H1 (cell line): Measurements from ENCODE around the gene TEAD4. TPM values are rescaled to one million over a fixed set of nuclear protein-coding genes. Genes with fewer than 3 reads are reported as not detected.

ENCODE experiments used
- CTCF ChIA-PET: fragments of 300-600 bp; sonication (Branson Sonifier 250); formaldehyde crosslinking; loops from one replicate; lab custom pipeline; 2021; ENCODE audit not compliant: partially characterized antibody; lab: Charles Lee
- POLR2A ChIA-PET: fragments of 300-600 bp; sonication (Branson Sonifier 250); formaldehyde crosslinking; loops from one replicate; lab custom pipeline; 2021; ENCODE audit warnings: inconsistent platforms; ENCODE audit not compliant: partially characterized antibody; lab: Charles Lee
- DNase-seq, 2 experiments: peaks; one replicate each; pipeline versions ENCODE4 v3.0.0 to v3.0.0-alpha.2; 2010 to 2022; ENCODE audit warnings: low spot score in 2 of 2, low read depth in 1 of 2, mixed read lengths in 1 of 2
- FAIRE-seq: peaks from 2 replicates; lab custom pipeline; 2011; peaks lifted over from hg19 to GRCh38; lab: Jason Lieb, UNC
- H2AFZ ChIP-seq: 2 replicates; pipeline ENCODE4 v1.8.1; 2012; ENCODE audit warnings: low read length, inconsistent platforms
- H2AK5ac ChIP-seq: 2 replicates; pipeline ENCODE4 v1.6.1; 2013; ENCODE audit warnings: low read depth, low read length
- H2BK120ac ChIP-seq: replicated peaks from 2 replicates; pipeline ENCODE3; 2013; ENCODE audit warnings: low read depth, low read length, inconsistent platforms
- H2BK12ac ChIP-seq: 2 replicates; pipeline ENCODE4 v1.6.1; 2013; ENCODE audit warnings: low read depth, low read length
- H2BK15ac ChIP-seq: 2 replicates; pipeline ENCODE4 v1.6.1; 2013; ENCODE audit warnings: low read length
- H2BK20ac ChIP-seq: 2 replicates; pipeline ENCODE4 v1.6.1; 2013; ENCODE audit warnings: low read length
- H2BK5ac ChIP-seq: 2 replicates; pipeline ENCODE4 v1.6.1; 2013; ENCODE audit warnings: low read depth, low read length
- H3K14ac ChIP-seq: 2 replicates; pipeline ENCODE4 v1.6.1; 2013; ENCODE audit warnings: inconsistent platforms; ENCODE audit not compliant: insufficient read length
- H3K18ac ChIP-seq: 2 replicates; pipeline ENCODE4 v1.6.1; 2013; ENCODE audit warnings: low read length; ENCODE audit errors: extremely low read depth
- H3K23ac ChIP-seq: 2 replicates; pipeline ENCODE4 v1.6.1; 2013; ENCODE audit warnings: inconsistent platforms; ENCODE audit not compliant: insufficient read length
- H3K23me2 ChIP-seq: 2 replicates; pipeline ENCODE4 v1.6.1; 2013; ENCODE audit warnings: low read depth, low read length
- H3K27ac ChIP-seq: 2 replicates; pipeline ENCODE4 v1.6.1; 2011; ENCODE audit warnings: low read depth, low read length, inconsistent platforms
- H3K27me3 ChIP-seq, 4 experiments: replicated peaks in 1 of 4; 1 replicate in 1 of 4; 2 replicates in 3 of 4; pipeline versions ENCODE4 v1.6.1 to v1.8.1; 2011 to 2013; ENCODE audit warnings: low read length in 3 of 4, mild to moderate bottlenecking in 3 of 4, inconsistent platforms in 2 of 4, mixed read lengths in 2 of 4, moderate library complexity in 1 of 4; ENCODE audit not compliant: control insufficient read depth in 3 of 4, insufficient read depth in 3 of 4; ENCODE audit errors: extremely low read depth in 1 of 4
- H3K36me3 ChIP-seq, 4 experiments: 2 replicates each; pipeline versions ENCODE4 v1.6.1 to v1.8.1; 2011 to 2013; ENCODE audit warnings: mild to moderate bottlenecking in 4 of 4, low read length in 3 of 4, moderate library complexity in 2 of 4, control low read depth in 1 of 4, inconsistent platforms in 1 of 4; ENCODE audit not compliant: insufficient read depth in 4 of 4, control insufficient read depth in 2 of 4
- H3K4ac ChIP-seq: replicated peaks from 2 replicates; pipeline ENCODE3; 2013; ENCODE audit warnings: low read length, low read depth, mixed read lengths, inconsistent platforms; ENCODE audit not compliant: insufficient read length
- H3K4me1 ChIP-seq, 4 experiments: replicated peaks in 1 of 4; 1 replicate in 1 of 4; 2 replicates in 3 of 4; pipeline versions ENCODE4 v1.6.1 to v1.8.1; 2011 to 2013; ENCODE audit warnings: low read length in 3 of 4, inconsistent platforms in 2 of 4, mixed read lengths in 1 of 4; ENCODE audit not compliant: insufficient read depth in 4 of 4, control insufficient read depth in 3 of 4
- H3K4me2 ChIP-seq, 2 experiments: 2 replicates each; pipeline versions ENCODE4 v1.6.1 to v1.8.1; 2011 to 2013; ENCODE audit warnings: low read depth in 2 of 2, low read length in 2 of 2, control low read depth in 1 of 2, inconsistent platforms in 1 of 2, mild to moderate bottlenecking in 1 of 2; ENCODE audit not compliant: insufficient read depth in 1 of 2
- H3K4me3 ChIP-seq, 4 experiments: fragments of 200-600, 300-600 bp in 1 of 4; sonication (generic), shearing (Covaris generic), sonication (Bioruptor Twin) in 1 of 4; 2 replicates each; pipeline versions ENCODE4 v1.5.1 to v1.8.1; 2011 to 2016; ENCODE audit warnings: low read length in 4 of 4, low read depth in 3 of 4, control low read depth in 2 of 4, inconsistent platforms in 2 of 4, mild to moderate bottlenecking in 2 of 4, mixed read lengths in 1 of 4, moderate library complexity in 1 of 4; ENCODE audit not compliant: insufficient read depth in 2 of 4; ENCODE audit errors: extremely low read depth in 1 of 4
- H3K56ac ChIP-seq: replicated peaks from 2 replicates; pipeline ENCODE3; 2013; ENCODE audit warnings: low read depth, mild to moderate bottlenecking, mixed read lengths, low read length, inconsistent platforms; ENCODE audit not compliant: insufficient read length
- H3K79me1 ChIP-seq: 2 replicates; pipeline ENCODE4 v1.6.1; 2013; ENCODE audit warnings: low read depth, low read length, control low read depth
- H3K79me2 ChIP-seq, 2 experiments: 2 replicates each; pipeline versions ENCODE4 v1.6.1 to v1.8.1; 2012 to 2013; ENCODE audit warnings: low read length in 2 of 2, mild to moderate bottlenecking in 2 of 2, inconsistent platforms in 1 of 2; ENCODE audit not compliant: insufficient read depth in 2 of 2, control insufficient read depth in 1 of 2
- H3K9ac ChIP-seq, 4 experiments: replicated peaks in 1 of 4; 1 replicate in 1 of 4; 2 replicates in 3 of 4; pipeline versions ENCODE4 v1.6.1 to v1.8.1; 2011 to 2013; ENCODE audit warnings: low read depth in 3 of 4, low read length in 3 of 4, control low read depth in 2 of 4, mild to moderate bottlenecking in 2 of 4, moderate library complexity in 2 of 4, inconsistent platforms in 1 of 4; ENCODE audit errors: extremely low read depth in 1 of 4
- H3K9me3 ChIP-seq, 2 experiments: 2 replicates each; pipeline versions ENCODE4 v1.6.1 to v1.8.1; 2012 to 2013; ENCODE audit warnings: mild to moderate bottlenecking in 2 of 2, moderate library complexity in 2 of 2, control low read depth in 1 of 2, inconsistent platforms in 1 of 2, low read depth in 1 of 2, low read length in 1 of 2, mixed read lengths in 1 of 2; ENCODE audit not compliant: insufficient read depth in 2 of 2
- H4K20me1 ChIP-seq, 2 experiments: replicated peaks in 1 of 2; 2 replicates each; pipeline versions ENCODE3 to v1.8.1; 2011 to 2013; ENCODE audit warnings: inconsistent platforms in 2 of 2, low read length in 2 of 2, mild to moderate bottlenecking in 1 of 2; ENCODE audit not compliant: insufficient read depth in 2 of 2, control insufficient read depth in 1 of 2
- H4K5ac ChIP-seq: 2 replicates; pipeline ENCODE4 v1.6.1; 2013; ENCODE audit warnings: low read length, low read depth, mixed read lengths, inconsistent platforms; ENCODE audit not compliant: insufficient read length
- H4K8ac ChIP-seq: 2 replicates; pipeline ENCODE4 v1.8.0; 2013; ENCODE audit warnings: mild to moderate bottlenecking, moderate library complexity, low read length, inconsistent platforms; ENCODE audit not compliant: insufficient read depth; ENCODE audit errors: extremely low read depth
- H4K91ac ChIP-seq: replicated peaks from 2 replicates; pipeline ENCODE3; 2013; ENCODE audit warnings: low read length, mixed read lengths, inconsistent platforms; ENCODE audit not compliant: insufficient read length
- BRCA1 ChIP-seq: IDR thresholded peaks from 2 replicates; pipeline ENCODE4 v1.6.1; 2012; ENCODE audit warnings: low read depth, low read length, improper control_type of control experiment
- CBX8 ChIP-seq: fragments of 300-800, 300-1000 bp; sonication (generic); IDR thresholded peaks from 2 replicates; pipeline ENCODE4 v1.7.1; 2016; ENCODE audit warnings: low read depth, low read length, borderline replicate concordance
- CREB1 ChIP-seq: IDR thresholded peaks from 2 replicates; pipeline ENCODE4 v1.6.1; 2012; ENCODE audit warnings: inconsistent platforms
- CTCF ChIP-seq, 3 experiments: IDR thresholded peaks; 1 replicate in 2 of 3; 2 replicates in 1 of 3; pipeline versions ENCODE4 v1.5.1 to v1.6.1; 2011; ENCODE audit warnings: low read length in 3 of 3, mild to moderate bottlenecking in 3 of 3, inconsistent platforms in 2 of 3, low read depth in 1 of 3, moderate library complexity in 1 of 3; ENCODE audit not compliant: insufficient read depth in 1 of 3; ENCODE audit errors: control extremely low read depth in 1 of 3
- GABPA ChIP-seq: IDR thresholded peaks from 2 replicates; pipeline ENCODE4 v1.6.1; 2011; ENCODE audit warnings: mild to moderate bottlenecking, low read length, moderate library complexity, borderline replicate concordance; ENCODE audit not compliant: insufficient read depth
- GTF2F1 ChIP-seq: IDR thresholded peaks from 2 replicates; pipeline ENCODE4 v1.6.1; 2012; ENCODE audit warnings: low read depth, low read length, improper control_type of control experiment, borderline replicate concordance
- JUN ChIP-seq: IDR thresholded peaks from 2 replicates; pipeline ENCODE4 v1.6.1; 2011; ENCODE audit warnings: low read depth, mild to moderate bottlenecking, improper control_type of control experiment, low read length
- RBBP5 ChIP-seq: IDR thresholded peaks from 2 replicates; pipeline ENCODE4 v1.7.1; 2012; ENCODE audit warnings: low read depth, mild to moderate bottlenecking, inconsistent platforms, low read length, moderate library complexity, borderline replicate concordance
- SIN3A ChIP-seq, 2 experiments: IDR thresholded peaks in 1 of 2; conservative IDR thresholded peaks in 1 of 2; 2 replicates each; pipeline ENCODE4 v1.6.1; 2011 to 2012; ENCODE audit warnings: low read length in 2 of 2, improper control_type of control experiment in 1 of 2, low read depth in 1 of 2, mild to moderate bottlenecking in 1 of 2
- SP2 ChIP-seq: IDR thresholded peaks from 2 replicates; pipeline ENCODE4 v1.6.1; 2012; ENCODE audit warnings: mild to moderate bottlenecking, low read length, inconsistent platforms
- YY1 ChIP-seq: IDR thresholded peaks from 2 replicates; pipeline ENCODE4 v1.6.1; 2011; ENCODE audit warnings: low read depth, mild to moderate bottlenecking, low read length
- WGBS, 2 experiments: shearing (Covaris generic) in 1 of 2; methylation state at CpG; one replicate each; pipeline versions ENCODE4 v1.1.6 to v1.1.7; 2013 to 2015; ENCODE audit warnings: low lambda C conversion rate in 2 of 2, mixed read lengths in 2 of 2, inconsistent platforms in 1 of 2, low coverage in 1 of 2, missing lambda C conversion rate in 1 of 2; ENCODE audit not compliant: insufficient replicate concordance in 2 of 2, insufficient coverage in 1 of 2, insufficient read length in 1 of 2; ENCODE audit errors: extremely low coverage in 1 of 2, missing lambda C conversion rate in 1 of 2; 5-methylcytosine and 5-hydroxymethylcytosine counted together
- polyA plus RNA-seq, 7 experiments: library from polyadenylated mRNA; depleted of rRNA in 3 of 7; stranded (reverse) in 5 of 7; unstranded in 2 of 7; fragments of >200 nt in 5 of 7; fragments of 200-250 nt in 2 of 7; gene quantifications; 1 replicate in 5 of 7; 2 replicates in 1 of 7; 4 replicates in 1 of 7; pipeline versions ENCODE4 v1.2.1 to v1.2.3, GENCODE V29; 2011 to 2013; ENCODE audit warnings: missing spikeins in 2 of 7, mixed read lengths in 2 of 7
- total RNA-seq: library from RNA; stranded (reverse); fragmentation: NEBNext Ultra II Directional; extraction: Animal tissue kit (Norgen Biotek cat#: 25700); gene quantifications from 2 replicates; pipeline ENCODE4 v1.2.1, GENCODE V29; 2021

TEAD4 gene
- total and polyA plus RNA-seq, 2 of the 8 experiments (the other 6 are each of a cell fraction or from before 2014, with no cell fraction given), result 56.7 to 116 TPM

GRCh38 chr12:2992724-2993123 is 33.5 kb downstream of the TEAD4 start:
- no peak overlapping the region for H4K5ac ChIP-seq
- H3K27ac ChIP-seq, result no peak overlapping the region
- H3K23me2 ChIP-seq, result no peaks in the 10 kb centered on the region
- H4K91ac ChIP-seq, result no peak overlapping the region
- peaks cover 15% of the 10 kb centered on the region for H3K79me1 ChIP-seq
- H3K4me3 ChIP-seq, result no peak overlapping the region
- no peak overlapping the region for H2BK5ac ChIP-seq
- H2AK5ac ChIP-seq, result no peak overlapping the region
- no peak overlapping the region for H3K14ac ChIP-seq
- H3K4me1 ChIP-seq, result peaks cover 0 to 10% (median 5%) of the 10 kb centered on the region in 4 experiments; a peak in 4 of 7 replicates
- no peak for FAIRE-seq
- H3K4me2 ChIP-seq, result no peak overlapping the region
- no peak overlapping the region for H4K8ac ChIP-seq
- H3K9ac ChIP-seq, result no peak overlapping the region
- POLR2A ChIA-PET, result interaction anchor here (1.4 to 3.0 kb wide), 3 partner anchors 9 to 34 kb away, joined by 4 to 9 read pairs (median 6); partner anchors contain the start of gene TEAD4
- CTCF ChIA-PET, result interaction anchor here (0.5 to 2.2 kb wide), 3 partner anchors 12 to 50 kb away, joined by 3 to 5 read pairs (median 3); no protein-coding TSS in a partner anchor
- peaks cover 0 to 15% (median 7%) of the 10 kb centered on the region in 4 experiments; a peak in 6 of 8 replicates for H3K36me3 ChIP-seq
- 93% methylated on average over 5 of the region's 5 CpGs; no CpG with 5 or more reads in 1 of the 2 experiments for WGBS, 2 experiments
- no peak overlapping the region for H3K56ac ChIP-seq
- H2AFZ ChIP-seq, result no peak overlapping the region
- no peak overlapping the region for H3K23ac ChIP-seq
- H3K18ac ChIP-seq, result no peak overlapping the region
- no peak overlapping the region for H2BK15ac ChIP-seq
- H4K20me1 ChIP-seq, result peaks cover 2 to 17% of the 10 kb centered on the region in 2 experiments
- H3K9me3 ChIP-seq, result peaks cover 0 to 4% of the 10 kb centered on the region in 2 experiments; a peak in 1 of 4 replicates
- no peak overlapping the region for H2BK12ac ChIP-seq
- H3K27me3 ChIP-seq, result no peaks in the 10 kb centered on the region
- H2BK20ac ChIP-seq, result no peak overlapping the region
- peaks cover 7 to 56% of the 10 kb centered on the region in 2 experiments; a peak in 3 of 4 replicates for H3K79me2 ChIP-seq
- no peak overlapping the region for H3K4ac ChIP-seq
- DNase-seq, result no peak
- H2BK120ac ChIP-seq, result no peak overlapping the region
- TF ChIP-seq GABPA (no peak), SIN3A (conservative IDR thresholded peaks at IDR 0.05 in 1 of 2, IDR thresholded peaks at IDR 0.05 in 1 of 2; ENCODE audit: low read depth in 1 of 2, low read length in 2 of 2) (no peak), CTCF (IDR thresholded peaks at IDR 0.05; ENCODE audit: control extremely low read depth in 1 of 3, insufficient read depth in 1 of 3, low read depth in 1 of 3, low read length in 3 of 3) (no peak), GTF2F1 (no peak), SP2 (no peak), YY1 (no peak), CREB1 (no peak), CBX8 (no peak), JUN (no peak), RBBP5 (no peak), BRCA1 (no peak)
